GM20000 (cell line): ENCODE measurements around the gene DIS3.
"Not testable (repeated sequence)": the region's sequence is repeated elsewhere in the genome, so short reads cannot be mapped to it uniquely, and the experiment has no call there.

Experiments
- DNase-seq: peaks from one replicate; pipeline ENCODE4 v3.0.0; 2012; ENCODE audit warnings: low spot score
- CTCF ChIP-seq: IDR thresholded peaks from 2 replicates; pipeline ENCODE4 v1.5.1; 2012; ENCODE audit warnings: mild to moderate bottlenecking, control low read depth; ENCODE audit errors: extremely low read depth, missing control alignments

DIS3 gene

DNA sequence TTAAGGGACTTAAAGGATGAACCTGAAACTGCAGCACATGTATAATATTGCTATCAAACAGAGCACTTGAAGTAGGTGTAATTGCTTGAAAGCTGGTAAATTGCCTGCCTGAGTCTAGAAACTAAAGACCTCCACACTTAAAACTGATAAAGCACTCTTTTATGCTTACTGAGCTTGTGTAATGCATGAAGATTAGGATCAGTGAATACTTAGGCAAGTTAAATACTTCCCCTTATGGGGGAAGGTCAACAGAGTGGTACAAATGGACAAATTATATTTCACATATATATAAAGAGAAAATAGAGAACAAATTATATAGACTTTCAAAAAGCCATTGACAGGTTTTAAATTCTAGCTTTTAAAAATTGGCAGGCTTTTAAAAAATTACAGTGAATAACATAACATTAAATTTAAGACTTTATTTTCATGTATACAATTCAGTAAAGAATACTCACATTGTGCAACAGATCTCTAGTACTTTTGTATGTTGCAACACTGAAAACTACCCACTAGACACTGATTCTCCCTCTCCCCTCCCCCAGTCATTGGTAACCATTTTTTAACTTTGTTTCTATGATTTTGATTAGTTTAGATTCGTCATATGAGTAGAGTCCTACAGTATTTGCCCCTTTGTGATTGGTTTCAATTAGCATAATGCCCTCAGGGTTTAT is 24.1 kb upstream of the DIS3 start:
- no peak for TF ChIP-seq CTCF
- DNase-seq, result no peak

- no peak for TF ChIP-seq CTCF
- DNase-seq, result no peak
These were observed 22.6 kb upstream of the DIS3 start for GRCh38 chr13:72804301-72804700.

DNA sequence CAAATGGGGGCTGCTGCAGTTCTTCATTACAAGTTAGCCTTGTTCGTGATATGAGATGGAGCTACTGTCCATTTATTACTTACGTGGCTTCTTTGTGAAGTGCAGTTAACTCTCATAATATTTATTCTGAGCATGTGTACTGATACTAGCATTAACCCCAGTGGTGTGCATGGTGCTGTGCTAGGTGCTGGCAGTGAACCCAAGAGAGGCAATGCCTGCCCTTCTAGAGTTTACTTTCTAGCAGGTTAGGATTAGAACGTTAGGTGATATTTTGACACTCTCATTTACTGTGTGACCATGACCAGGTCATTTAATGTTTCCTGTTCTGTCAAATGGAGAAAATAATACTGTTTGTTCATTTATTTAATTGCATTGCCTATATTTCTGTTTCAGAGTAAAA is 17.1 kb upstream of the DIS3 start:
- no peak for DNase-seq
- no peak for TF ChIP-seq CTCF

- no peak for TF ChIP-seq CTCF
- no peak for DNase-seq
These were observed 10.9 kb upstream of the DIS3 start for GRCh38 chr13:72792640-72793039.

DNA sequence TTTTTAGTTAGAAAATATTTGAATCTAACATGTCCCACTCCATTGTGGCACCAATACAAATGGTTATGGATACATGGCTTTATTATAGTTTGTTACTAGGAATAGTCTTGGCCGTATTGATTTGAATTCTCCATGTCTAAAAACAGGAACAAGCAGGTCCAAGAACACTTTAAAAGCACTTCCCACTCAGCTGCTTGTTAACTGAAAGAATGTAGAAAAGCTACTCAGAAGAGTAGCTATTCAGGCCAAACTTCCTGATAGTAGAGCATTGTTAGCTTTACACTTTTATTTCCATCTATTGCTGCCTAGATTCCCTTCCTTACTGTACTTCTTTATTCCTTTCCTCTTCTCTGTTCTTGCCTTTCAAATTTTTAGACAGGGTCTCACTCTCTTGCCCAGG is 7.1 kb upstream of the DIS3 start:
- no peak for TF ChIP-seq CTCF

DNA sequence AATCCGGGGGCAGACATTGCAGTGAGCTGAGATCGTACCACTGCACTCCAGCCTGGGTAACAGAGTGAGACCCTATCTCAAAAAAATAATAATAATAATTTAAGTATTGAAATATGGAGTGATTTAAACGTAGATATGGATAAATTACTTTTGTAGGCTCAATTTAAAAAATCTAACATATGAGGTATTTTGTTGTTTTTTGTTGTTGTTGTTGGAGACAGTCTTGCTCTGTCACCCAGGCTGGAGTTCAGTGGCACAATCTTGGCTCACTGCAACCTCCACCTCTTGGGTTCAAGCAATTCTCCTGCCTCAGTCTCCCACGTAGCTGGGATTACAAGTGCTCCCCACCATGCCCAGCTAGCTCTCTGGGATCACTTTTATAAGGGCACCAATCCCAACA is 3.0 kb upstream of the DIS3 start:
- not testable (repeated sequence) for DNase-seq

More for the DNA sequence above, 7.1 kb upstream of the DIS3 start:
- DNase-seq, result no peak

DNA sequence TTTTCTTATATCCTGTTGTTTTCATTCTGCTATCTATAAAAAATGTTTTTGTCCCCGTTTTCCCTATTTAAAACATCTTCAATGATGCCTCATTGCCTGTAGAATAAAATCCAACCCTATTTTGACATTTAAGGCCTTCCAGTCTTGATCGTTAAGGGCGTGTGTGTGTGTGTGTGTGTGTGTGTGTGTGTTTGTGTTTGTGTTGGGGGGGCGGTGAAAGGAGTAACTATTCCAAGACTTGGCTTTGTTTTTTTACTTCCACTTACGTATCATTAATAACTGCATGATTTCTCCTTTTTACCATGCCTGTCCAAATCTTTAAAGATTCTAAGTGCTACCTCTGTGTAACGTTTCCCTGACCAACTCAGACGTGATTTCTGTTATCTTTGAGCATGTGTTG is 1.0 kb upstream of the DIS3 start:
- DNase-seq, result no peak
- no peak for TF ChIP-seq CTCF

DNA sequence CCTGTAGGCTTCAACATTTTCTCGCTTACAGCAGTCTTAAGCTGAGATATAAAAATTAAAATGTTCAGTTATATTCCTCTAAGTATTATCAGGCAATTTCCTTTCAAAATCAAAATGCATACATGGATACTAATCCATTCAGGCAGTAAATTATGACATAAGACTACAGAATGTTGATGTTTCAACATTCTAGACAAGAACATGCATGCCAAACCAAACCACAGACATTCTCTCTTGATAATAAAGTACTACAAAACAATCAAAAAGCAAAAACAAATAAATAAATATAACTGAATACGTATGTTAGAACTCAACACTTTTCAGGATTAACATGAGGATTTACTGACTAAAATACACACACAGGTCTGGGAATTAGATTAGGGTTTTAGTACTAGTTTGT is 7.7 kb downstream of the DIS3 start:
- TF ChIP-seq CTCF, result no peak

More for the DNA sequence above, 7.7 kb downstream of the DIS3 start:
- DNase-seq, result no peak
